Left lung (tissue), 10 donors: ENCODE results near the gene OAF. TPM values are rescaled to one million over a fixed set of nuclear protein-coding genes. Genes with fewer than 3 reads are reported as not detected.
"Not testable (repeated sequence)": the region's sequence is repeated elsewhere in the genome, so short reads cannot be mapped to it uniquely, and the experiment has no call there.

Experiments used
- ATAC-seq: fragments of 200-7000 bp; cut with Tn5 transposase; one replicate; pipeline ENCODE4 v1.9.1; 2020; ENCODE audit warnings: moderate library complexity
- DNase-seq, 4 donors: peaks; one replicate each; pipeline ENCODE4 v3.0.0-alpha.2; 2013 to 2020
- H3K27ac ChIP-seq, 2 donors: fragments of 200-600 bp; sonication (generic) in 1 of 2; one replicate each; pipeline versions ENCODE4 v1.5.0 to v1.8.0; 2020 to 2021
- H3K27me3 ChIP-seq, 2 donors: fragments of 200-600 bp; sonication (generic) in 1 of 2; one replicate each; pipeline versions ENCODE4 v1.5.0 to v1.8.0; 2020 to 2021
- H3K36me3 ChIP-seq, 2 donors: fragments of 200-600 bp; sonication (generic) in 1 of 2; one replicate each; pipeline versions ENCODE4 v1.5.0 to v1.8.0; 2020 to 2021
- H3K4me1 ChIP-seq, 2 donors: fragments of 200-600 bp; one replicate each; pipeline ENCODE4 v1.8.0; 2021
- H3K4me3 ChIP-seq, 2 donors: fragments of 200-600 bp; sonication (generic) in 1 of 2; one replicate each; pipeline versions ENCODE4 v1.5.0 to v1.8.0; 2020 to 2021; ENCODE audit warnings: mild to moderate bottlenecking in 1 of 2
- H3K9me3 ChIP-seq, 2 donors: fragments of 200-600 bp; sonication (generic) in 1 of 2; one replicate each; pipeline versions ENCODE4 v1.5.0 to v1.8.0; 2020 to 2021
- intact Hi-C, 2 donors: fragments of 100-400 bp; cut with DNase I; formaldehyde crosslinking; loops; one replicate each; pipeline versions ENCODE4 v1.11.2 to v1.14.2; 2022
- polyA plus RNA-seq, 6 donors: library from polyadenylated mRNA; unstranded; fragments of 120-200 nt; gene quantifications; one replicate each; pipeline ENCODE4 v1.2.1, GENCODE V29; 2013; ENCODE audit not compliant: insufficient read length in 6 of 6
- total RNA-seq, 2 donors: library from RNA; stranded (reverse); fragmentation: NEBNext Ultra II Directional; extraction: Animal tissue kit (Norgen Biotek cat#: 25700); gene quantifications; one replicate each; pipeline ENCODE4 v1.2.1, GENCODE V29; 2021
- TF ChIP-seq, protein P1 (sequence below), 2 donors: fragments of 200-600 bp; sonication (generic) in 1 of 2; IDR thresholded peaks; one replicate each; pipeline versions ENCODE4 v1.5.0 to v1.8.0; 2021; ENCODE audit warnings: antibody characterized with exemption in 2 of 2
- donor health status: DM: no; HTN: yes; CAD: no.
- donor health status: DM: no; HTN: no; CAD: no.

Gene OAF
- total and polyA plus RNA-seq, 8 donors: 19.5 to 38.0 (median 28.0) TPM

DNA sequence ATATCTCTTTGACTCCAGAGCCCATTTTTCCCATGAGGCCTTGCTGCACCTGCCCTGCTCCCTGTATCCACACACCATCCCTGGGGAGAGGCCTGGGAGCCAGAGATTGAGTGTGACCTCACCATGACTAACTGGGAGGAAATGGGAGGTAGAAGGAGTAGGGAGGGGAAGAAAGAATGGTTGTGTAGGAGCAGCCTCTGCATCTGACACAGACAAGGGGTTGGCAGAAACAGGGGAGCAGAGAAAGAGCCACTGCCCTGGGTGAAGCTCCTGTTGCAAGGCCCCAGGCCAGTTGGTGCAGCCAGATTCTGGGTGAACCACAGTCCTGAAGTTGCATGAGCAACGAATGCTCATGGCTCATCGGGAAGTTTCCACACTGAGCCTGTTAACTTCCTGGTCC lies 61.5 kb downstream of the OAF start:
- no peaks in the 10 kb centered on the region for H3K4me1 ChIP-seq
- H3K27me3 ChIP-seq: peaks cover 0 to 15% of the 10 kb centered on the region in 2 donors
- ATAC-seq (no peak), DNase-seq (no peak)
- no peaks in the 10 kb centered on the region for H3K36me3 ChIP-seq
- TF ChIP-seq, protein P1, sequence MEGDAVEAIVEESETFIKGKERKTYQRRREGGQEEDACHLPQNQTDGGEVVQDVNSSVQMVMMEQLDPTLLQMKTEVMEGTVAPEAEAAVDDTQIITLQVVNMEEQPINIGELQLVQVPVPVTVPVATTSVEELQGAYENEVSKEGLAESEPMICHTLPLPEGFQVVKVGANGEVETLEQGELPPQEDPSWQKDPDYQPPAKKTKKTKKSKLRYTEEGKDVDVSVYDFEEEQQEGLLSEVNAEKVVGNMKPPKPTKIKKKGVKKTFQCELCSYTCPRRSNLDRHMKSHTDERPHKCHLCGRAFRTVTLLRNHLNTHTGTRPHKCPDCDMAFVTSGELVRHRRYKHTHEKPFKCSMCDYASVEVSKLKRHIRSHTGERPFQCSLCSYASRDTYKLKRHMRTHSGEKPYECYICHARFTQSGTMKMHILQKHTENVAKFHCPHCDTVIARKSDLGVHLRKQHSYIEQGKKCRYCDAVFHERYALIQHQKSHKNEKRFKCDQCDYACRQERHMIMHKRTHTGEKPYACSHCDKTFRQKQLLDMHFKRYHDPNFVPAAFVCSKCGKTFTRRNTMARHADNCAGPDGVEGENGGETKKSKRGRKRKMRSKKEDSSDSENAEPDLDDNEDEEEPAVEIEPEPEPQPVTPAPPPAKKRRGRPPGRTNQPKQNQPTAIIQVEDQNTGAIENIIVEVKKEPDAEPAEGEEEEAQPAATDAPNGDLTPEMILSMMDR (IDR thresholded peaks at IDR 0.05): no peak
- no peaks in the 10 kb centered on the region for H3K9me3 ChIP-seq
- no peak overlapping the region for H3K27ac ChIP-seq
- no peak overlapping the region for H3K4me3 ChIP-seq
- intact Hi-C loops: no loop called here

DNA sequence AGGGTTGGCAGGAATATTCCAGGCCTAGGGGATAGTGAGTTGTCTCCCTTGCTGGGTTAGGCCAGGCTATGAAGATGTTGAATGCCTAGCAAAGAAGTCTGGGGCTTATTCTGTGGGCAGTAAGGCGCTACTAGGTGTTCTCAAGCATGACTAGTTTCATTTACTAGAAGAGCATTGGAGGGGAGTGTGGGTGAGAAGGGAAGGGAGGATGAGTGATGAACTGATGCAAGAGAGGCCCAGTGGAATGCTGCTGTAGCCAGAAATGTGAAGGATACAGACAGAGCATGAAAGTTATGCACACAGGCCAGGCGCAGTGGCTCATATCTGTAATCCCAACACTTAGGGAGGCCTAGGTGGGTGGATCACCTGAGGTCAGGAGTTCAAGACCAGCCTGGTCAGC lies 62.6 kb downstream of the OAF start:
- DNase-seq (no peak), ATAC-seq (no peak)
- peaks cover 0 to 4% of the 10 kb centered on the region in 2 donors for H3K27me3 ChIP-seq
- H3K36me3 ChIP-seq: no peaks in the 10 kb centered on the region
- H3K4me3 ChIP-seq: no peak overlapping the region
- intact Hi-C loops: no loop called here
- H3K27ac ChIP-seq: no peak overlapping the region
- H3K4me1 ChIP-seq: no peaks in the 10 kb centered on the region
- H3K9me3 ChIP-seq: no peaks in the 10 kb centered on the region
- TF ChIP-seq, protein P1 (IDR thresholded peaks at IDR 0.05): no peak

DNA sequence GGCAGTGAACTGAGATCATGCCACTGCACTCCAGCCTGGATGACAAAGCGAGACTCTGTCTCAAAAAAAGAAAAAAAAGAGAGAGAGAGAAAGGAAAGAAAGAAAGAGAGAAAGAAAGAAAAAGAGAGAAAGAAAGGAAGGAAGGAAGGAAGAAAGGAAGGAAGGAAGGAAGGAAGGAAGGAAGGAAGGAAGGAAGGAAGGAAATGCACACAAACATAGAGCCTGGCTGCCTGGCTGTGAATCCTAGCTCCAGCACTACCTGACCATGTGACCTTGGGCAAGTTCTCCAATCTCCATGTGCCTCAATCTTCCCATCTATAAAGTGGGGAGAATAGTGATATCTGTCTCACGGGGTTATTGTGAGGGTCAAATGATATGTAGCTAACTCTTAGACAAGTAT lies 63.1 kb downstream of the OAF start:
- DNase-seq, ATAC-seq, H3K36me3 ChIP-seq, H3K27ac ChIP-seq, H3K4me3 ChIP-seq, H3K4me1 ChIP-seq, intact Hi-C loops, H3K9me3 ChIP-seq, H3K27me3 ChIP-seq: not testable (repeated sequence)

DNA sequence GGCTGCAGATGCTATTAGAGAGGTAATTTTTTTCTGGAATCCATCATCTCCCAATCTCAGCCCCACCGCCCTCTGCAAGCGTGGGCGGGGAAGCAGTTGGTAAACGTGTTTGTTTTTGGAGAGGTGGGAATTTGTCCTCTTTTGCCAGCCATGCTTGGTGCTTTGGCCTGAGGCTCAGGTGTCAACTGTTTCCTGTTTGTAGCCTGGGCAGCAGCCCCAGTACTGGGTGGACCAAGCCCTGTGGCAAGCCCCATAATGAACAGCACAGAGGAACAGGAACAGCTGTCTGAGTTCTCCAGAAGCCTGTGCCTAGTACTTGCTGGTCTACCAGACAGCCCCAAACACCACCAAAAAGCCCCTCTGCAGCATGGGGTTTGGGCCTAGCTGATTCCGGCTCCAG lies 68.7 kb downstream of the OAF start:
- no peaks in the 10 kb centered on the region for H3K27me3 ChIP-seq
- no peaks in the 10 kb centered on the region for H3K36me3 ChIP-seq
- ATAC-seq (no peak), DNase-seq (no peak)
- H3K4me1 ChIP-seq: no peaks in the 10 kb centered on the region
- no peaks in the 10 kb centered on the region for H3K9me3 ChIP-seq
- intact Hi-C loops: no loop called here
- no peak overlapping the region for H3K4me3 ChIP-seq
- TF ChIP-seq, protein P1 (IDR thresholded peaks at IDR 0.05): no peak
- no peak overlapping the region for H3K27ac ChIP-seq

Other genes with a start within 250 kb of the OAF start
- gene TRIM29, start 72.9 kb upstream of the OAF start, total RNA-seq: 1 to 10 TPM; 2.3 to 5.4 TPM
- gene TRIM29, start 72.9 kb upstream of the OAF start, polyA plus RNA-seq: under 1 TPM; 0.18 to 0.85 (median 0.35) TPM
- gene POU2F3, start 29.1 kb downstream of the OAF start, total RNA-seq: 1 to 10 TPM; 3.1 to 3.3 TPM
- 1 to 10 TPM in 2 of 6 donors, under 1 TPM in 4; 0.63 to 1.3 (median 0.91) TPM for gene POU2F3, start 29.1 kb downstream of the OAF start, polyA plus RNA-seq
- gene TLCD5, start 114.3 kb downstream of the OAF start, total RNA-seq: 1 to 10 TPM; 5.2 to 6.9 TPM
- 10 to 100 TPM; 16.3 to 19.0 (median 17.6) TPM for gene TLCD5, start 114.3 kb downstream of the OAF start, polyA plus RNA-seq
- gene ARHGEF12, start 125.4 kb downstream of the OAF start, total RNA-seq: 100 to 1,000 TPM; 101 to 109 TPM
- 100 to 1,000 TPM in 2 of 6 donors, 10 to 100 TPM in 4; 91.4 to 108 (median 97.4) TPM for gene ARHGEF12, start 125.4 kb downstream of the OAF start, polyA plus RNA-seq